Panc1 (cell line): ENCODE data around the gene PLD1.

Experiments used
- TF ChIP-seq, protein P1 (sequence below): fragments of 450-650 bp; IDR thresholded peaks from 2 replicates; pipeline ENCODE4 v1.5.1; 2017; ENCODE audit warnings: mild to moderate bottlenecking
- TF ChIP-seq, protein P2 (sequence below), 2 experiments: IDR thresholded peaks; 2 replicates each; pipeline ENCODE4 v1.6.1; 2011 to 2012; ENCODE audit warnings: low read depth in 2 of 2, control low read depth in 1 of 2, low read length in 1 of 2, mild to moderate bottlenecking in 1 of 2, moderate library complexity in 1 of 2; ENCODE audit not compliant: insufficient read depth in 1 of 2

DNA sequence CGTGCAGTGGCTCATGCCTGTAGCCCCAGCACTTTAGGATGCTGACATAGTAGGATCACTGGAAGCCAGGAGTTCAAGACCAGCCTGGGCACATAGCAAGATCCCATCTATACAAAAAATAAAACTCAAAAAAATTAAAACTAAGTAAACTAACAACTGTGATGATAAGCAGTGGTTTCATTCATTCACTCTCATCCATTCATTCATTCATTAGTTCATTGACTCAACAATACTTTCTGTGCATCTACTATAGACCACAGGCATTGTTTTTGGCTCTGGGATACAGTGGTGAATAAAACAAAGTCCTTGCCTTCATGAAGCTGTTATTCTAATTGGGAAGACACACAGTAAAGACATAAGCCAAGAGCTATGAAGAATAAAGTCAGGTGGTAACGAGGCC lies 25.3 kb upstream of the PLD1 start:
- TF ChIP-seq, protein P1, sequence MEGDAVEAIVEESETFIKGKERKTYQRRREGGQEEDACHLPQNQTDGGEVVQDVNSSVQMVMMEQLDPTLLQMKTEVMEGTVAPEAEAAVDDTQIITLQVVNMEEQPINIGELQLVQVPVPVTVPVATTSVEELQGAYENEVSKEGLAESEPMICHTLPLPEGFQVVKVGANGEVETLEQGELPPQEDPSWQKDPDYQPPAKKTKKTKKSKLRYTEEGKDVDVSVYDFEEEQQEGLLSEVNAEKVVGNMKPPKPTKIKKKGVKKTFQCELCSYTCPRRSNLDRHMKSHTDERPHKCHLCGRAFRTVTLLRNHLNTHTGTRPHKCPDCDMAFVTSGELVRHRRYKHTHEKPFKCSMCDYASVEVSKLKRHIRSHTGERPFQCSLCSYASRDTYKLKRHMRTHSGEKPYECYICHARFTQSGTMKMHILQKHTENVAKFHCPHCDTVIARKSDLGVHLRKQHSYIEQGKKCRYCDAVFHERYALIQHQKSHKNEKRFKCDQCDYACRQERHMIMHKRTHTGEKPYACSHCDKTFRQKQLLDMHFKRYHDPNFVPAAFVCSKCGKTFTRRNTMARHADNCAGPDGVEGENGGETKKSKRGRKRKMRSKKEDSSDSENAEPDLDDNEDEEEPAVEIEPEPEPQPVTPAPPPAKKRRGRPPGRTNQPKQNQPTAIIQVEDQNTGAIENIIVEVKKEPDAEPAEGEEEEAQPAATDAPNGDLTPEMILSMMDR = no peak
- TF ChIP-seq, protein P2, sequence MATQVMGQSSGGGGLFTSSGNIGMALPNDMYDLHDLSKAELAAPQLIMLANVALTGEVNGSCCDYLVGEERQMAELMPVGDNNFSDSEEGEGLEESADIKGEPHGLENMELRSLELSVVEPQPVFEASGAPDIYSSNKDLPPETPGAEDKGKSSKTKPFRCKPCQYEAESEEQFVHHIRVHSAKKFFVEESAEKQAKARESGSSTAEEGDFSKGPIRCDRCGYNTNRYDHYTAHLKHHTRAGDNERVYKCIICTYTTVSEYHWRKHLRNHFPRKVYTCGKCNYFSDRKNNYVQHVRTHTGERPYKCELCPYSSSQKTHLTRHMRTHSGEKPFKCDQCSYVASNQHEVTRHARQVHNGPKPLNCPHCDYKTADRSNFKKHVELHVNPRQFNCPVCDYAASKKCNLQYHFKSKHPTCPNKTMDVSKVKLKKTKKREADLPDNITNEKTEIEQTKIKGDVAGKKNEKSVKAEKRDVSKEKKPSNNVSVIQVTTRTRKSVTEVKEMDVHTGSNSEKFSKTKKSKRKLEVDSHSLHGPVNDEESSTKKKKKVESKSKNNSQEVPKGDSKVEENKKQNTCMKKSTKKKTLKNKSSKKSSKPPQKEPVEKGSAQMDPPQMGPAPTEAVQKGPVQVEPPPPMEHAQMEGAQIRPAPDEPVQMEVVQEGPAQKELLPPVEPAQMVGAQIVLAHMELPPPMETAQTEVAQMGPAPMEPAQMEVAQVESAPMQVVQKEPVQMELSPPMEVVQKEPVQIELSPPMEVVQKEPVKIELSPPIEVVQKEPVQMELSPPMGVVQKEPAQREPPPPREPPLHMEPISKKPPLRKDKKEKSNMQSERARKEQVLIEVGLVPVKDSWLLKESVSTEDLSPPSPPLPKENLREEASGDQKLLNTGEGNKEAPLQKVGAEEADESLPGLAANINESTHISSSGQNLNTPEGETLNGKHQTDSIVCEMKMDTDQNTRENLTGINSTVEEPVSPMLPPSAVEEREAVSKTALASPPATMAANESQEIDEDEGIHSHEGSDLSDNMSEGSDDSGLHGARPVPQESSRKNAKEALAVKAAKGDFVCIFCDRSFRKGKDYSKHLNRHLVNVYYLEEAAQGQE (IDR thresholded peaks at IDR 0.05; ENCODE audit: insufficient read depth in 1 of 2, low read depth in 2 of 2, low read length in 1 of 2) = no peak
